Lung (tissue), 12 donors: Measurements from ENCODE around the gene TCF25. TPM values are rescaled to one million over a fixed set of nuclear protein-coding genes. Genes with fewer than 3 reads are reported as not detected.

Source experiments
- ATAC-seq: fragments of 200-7000 bp; cut with Tn5 transposase; one replicate; pipeline ENCODE4 v1.9.1; 2020; ENCODE audit warnings: moderate number of reproducible peaks; ENCODE audit not compliant: insufficient read depth, low FRiP score
- DNase-seq, 3 donors: peaks; one replicate each; pipeline ENCODE4 v3.0.0-alpha.2; 2013 to 2017
- H3K27ac ChIP-seq, 2 donors: one replicate each; pipeline ENCODE4 v1.5.1; 2013; ENCODE audit warnings: mild to moderate bottlenecking in 2 of 2, moderate library complexity in 2 of 2, control low read depth in 1 of 2, inconsistent platforms in 1 of 2, low read depth in 1 of 2, low read length in 1 of 2
- H3K27me3 ChIP-seq, 3 donors: one replicate each; pipeline ENCODE4 v1.5.1; 2013; ENCODE audit warnings: low read length in 2 of 3; ENCODE audit not compliant: control insufficient read depth in 3 of 3, insufficient read depth in 3 of 3
- H3K36me3 ChIP-seq, 4 donors: one replicate each; pipeline ENCODE4 v1.5.1; 2013; ENCODE audit warnings: low read length in 4 of 4, mild to moderate bottlenecking in 1 of 4, moderate library complexity in 1 of 4; ENCODE audit not compliant: control insufficient read depth in 4 of 4, insufficient read depth in 4 of 4
- H3K4me1 ChIP-seq, 5 donors: one replicate each; pipeline ENCODE4 v1.5.1; 2013; ENCODE audit warnings: low read length in 5 of 5, mild to moderate bottlenecking in 2 of 5, moderate library complexity in 1 of 5; ENCODE audit not compliant: control insufficient read depth in 5 of 5, insufficient read depth in 5 of 5
- H3K4me3 ChIP-seq: one replicate; pipeline ENCODE4 v1.5.1; 2013; ENCODE audit warnings: mild to moderate bottlenecking, control low read depth, moderate library complexity
- H3K9ac ChIP-seq, 2 donors: one replicate each; pipeline ENCODE4 v1.5.1; 2013; ENCODE audit warnings: low read length in 2 of 2, control low read depth in 1 of 2; ENCODE audit not compliant: insufficient read depth in 1 of 2
- H3K9me3 ChIP-seq, 4 donors: one replicate each; pipeline ENCODE4 v1.5.1; 2013; ENCODE audit warnings: low read length in 3 of 4, mild to moderate bottlenecking in 1 of 4, moderate library complexity in 1 of 4; ENCODE audit not compliant: control insufficient read depth in 4 of 4, insufficient read depth in 3 of 4
- CTCF ChIP-seq: IDR thresholded peaks from 2 replicates; pipeline ENCODE4 v1.5.1; 2012; ENCODE audit warnings: mild to moderate bottlenecking; ENCODE audit errors: control extremely low read depth, extremely low read depth
- WGBS, 2 donors: extraction: QIAGEN DNeasy Blood & Tissue Kit; methylation state at CpG; one replicate each; pipeline ENCODE4 v1.1.7; 2013; 5-methylcytosine and 5-hydroxymethylcytosine counted together
- polyA plus RNA-seq, 2 donors: library from polyadenylated mRNA; stranded (reverse); fragments of 200-250 nt; gene quantifications; one replicate each; pipeline ENCODE4 v1.2.1, GENCODE V29; 2013
- total RNA-seq, 2 donors: library from RNA; depleted of rRNA in 1 of 2; stranded (reverse); fragments of >200 nt in 1 of 2; gene quantifications; one replicate each; pipeline ENCODE4 v1.2.1, GENCODE V29; 2014 to 2021
- donor health status: control.
- donor health status: control.
- donor health status: Bipolar disorder and iron deficiency.
- donor health status: healthy.
- donor health status: DM: yes; HTN: yes; CAD: no.

Gene TCF25
- total and polyA plus RNA-seq, 4 donors = 106 to 212 (median 129) TPM

- Histone ChIP-seq H3K36me3 (no peaks in the 10 kb centered on the region), H3K9me3 (peaks cover 0 to 3% (median 0%) of the 10 kb centered on the region in 4 donors), H3K9ac (no peak overlapping the region), H3K4me1 (peaks cover 0 to 2% (median 0%) of the 10 kb centered on the region in 5 donors), H3K27me3 (no peaks in the 10 kb centered on the region), H3K27ac (no peak overlapping the region), H3K4me3 (no peak overlapping the region)
- ATAC-seq (no peak), DNase-seq (no peak)
- TF ChIP-seq CTCF = no peak
- WGBS, 2 donors = 91 to 93% methylated on average over 17 of the region's 17 CpGs
Observed at GRCh38 chr16:89837014-89837546, 36.3 kb upstream of the TCF25 start.

GRCh38 chr16:89841275-89841674 lies 32.1 kb upstream of the TCF25 start:
- ATAC-seq = no peak
- no peaks in the 10 kb centered on the region for H3K9me3 ChIP-seq
- 60 to 77% methylated on average over 10 of the region's 10 CpGs for WGBS, 2 donors
- peaks cover 0 to 2% (median 0%) of the 10 kb centered on the region in 5 donors for H3K4me1 ChIP-seq
- TF ChIP-seq CTCF = no peak
- no peaks in the 10 kb centered on the region for H3K27me3 ChIP-seq
- H3K27ac ChIP-seq = no peak overlapping the region
- H3K4me3 ChIP-seq = no peak overlapping the region
- H3K9ac ChIP-seq = no peak overlapping the region
- no peaks in the 10 kb centered on the region for H3K36me3 ChIP-seq
- no peak for DNase-seq

GRCh38 chr16:89842471-89843408 lies 30.7 kb upstream of the TCF25 start:
- no peaks in the 10 kb centered on the region for H3K36me3 ChIP-seq
- no peak overlapping the region for H3K9ac ChIP-seq
- no peak for ATAC-seq
- H3K4me1 ChIP-seq = peaks cover 0 to 2% (median 0%) of the 10 kb centered on the region in 5 donors
- H3K9me3 ChIP-seq = no peaks in the 10 kb centered on the region
- 74 to 75% methylated on average over 26 of the region's 26 CpGs for WGBS, 2 donors
- H3K27ac ChIP-seq = no peak overlapping the region
- TF ChIP-seq CTCF = no peak
- no peak for DNase-seq
- no peaks in the 10 kb centered on the region for H3K27me3 ChIP-seq
- no peak overlapping the region for H3K4me3 ChIP-seq
